C4-2B (cell line): ENCODE measurements around the gene KCNH8.

ENCODE experiments used
- H3K27ac ChIP-seq: fragments of 450-650 bp; 2 replicates; pipeline ENCODE4 v1.5.1; 2017
- CTCF ChIP-seq: fragments of 450-650 bp; conservative IDR thresholded peaks from 2 replicates; pipeline ENCODE4 v1.5.1; 2017; ENCODE audit warnings: mild to moderate bottlenecking
- ZFX ChIP-seq: fragments of 450-650 bp; IDR thresholded peaks from 2 replicates; pipeline ENCODE4 v1.6.1; 2017

The KCNH8 gene

GRCh38 chr3:19149368-19149767, 1.1 kb downstream of the KCNH8 start:
- TF ChIP-seq CTCF (no peak), ZFX (no peak)
- no peak overlapping the region for H3K27ac ChIP-seq

GRCh38 chr3:19151171-19151570, 2.9 kb downstream of the KCNH8 start:
- TF ChIP-seq ZFX (no peak), CTCF (no peak)

GRCh38 chr3:19154693-19155250, 6.5 kb downstream of the KCNH8 start:
- TF ChIP-seq CTCF: no peak
- TF ChIP-seq ZFX: no peak

More at GRCh38 chr3:19151171-19151570, 2.9 kb downstream of the KCNH8 start:
- no peak overlapping the region for H3K27ac ChIP-seq

GRCh38 chr3:19155375-19155774, 7.1 kb downstream of the KCNH8 start:
- TF ChIP-seq CTCF (no peak), ZFX (no peak)
- H3K27ac ChIP-seq: no peak overlapping the region

More at GRCh38 chr3:19154693-19155250, 6.5 kb downstream of the KCNH8 start:
- H3K27ac ChIP-seq: no peak overlapping the region

GRCh38 chr3:19159966-19160635, 11.8 kb downstream of the KCNH8 start:
- no peak for TF ChIP-seq ZFX
- TF ChIP-seq CTCF: no peak
- H3K27ac ChIP-seq: no peak overlapping the region

- TF ChIP-seq ZFX (no peak), CTCF (no peak)
- no peak overlapping the region for H3K27ac ChIP-seq
Observed at GRCh38 chr3:19165654-19166053, 17.3 kb downstream of the KCNH8 start.

GRCh38 chr3:19171794-19172193, 23.5 kb downstream of the KCNH8 start:
- TF ChIP-seq ZFX: no peak
- TF ChIP-seq CTCF: no peak
- H3K27ac ChIP-seq: no peak overlapping the region
